ENCODE measurements around the gene BRCA2. TPM values are rescaled to one million over a fixed set of nuclear protein-coding genes. Genes with fewer than 3 reads are reported as not detected.

Gene BRCA2
- total RNA-seq, 1 donor from 2014 or later, result 38.7 TPM

DNA sequence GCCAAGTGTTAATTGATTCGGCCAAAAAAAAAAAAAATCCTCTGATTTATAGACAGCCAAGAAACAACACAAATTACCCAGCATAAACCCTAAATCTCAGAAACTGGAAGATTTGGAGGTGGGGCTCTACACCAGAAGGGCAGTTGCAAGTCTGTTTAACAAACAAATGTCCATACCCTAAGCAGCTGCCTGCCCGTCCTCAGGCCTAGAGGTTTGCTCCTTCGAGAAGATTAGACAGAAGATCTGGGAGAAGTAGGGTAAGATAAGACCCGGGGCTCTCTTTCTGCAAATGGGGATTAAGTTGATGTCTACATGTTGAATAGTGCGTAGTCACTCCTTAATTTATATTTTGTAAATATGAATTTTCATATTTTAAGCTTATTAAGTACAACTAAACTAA, 116.1 kb downstream of the BRCA2 start:
- H3K9me3 ChIP-seq (ENCODE audit: low read depth), result no peaks in the 10 kb centered on the region
- H3K27ac ChIP-seq, result no peak overlapping the region
- no peak overlapping the region for H3K9ac ChIP-seq
- peaks cover 8% of the 10 kb centered on the region for H3K4me1 ChIP-seq
- Mint-ChIP-seq H3K4me3 (no peak overlapping the region), H3K9me3 (no peaks in the 10 kb centered on the region), H3K36me3 (no peaks in the 10 kb centered on the region), H3K27me3 (ENCODE audit: insufficient read depth, low read depth) (peaks cover 9% of the 10 kb centered on the region), H3K4me1 (peaks cover 9% of the 10 kb centered on the region), H3K27ac (no peak overlapping the region)
- peaks cover 7% of the 10 kb centered on the region for H4K20me1 ChIP-seq (ENCODE audit: low read depth)
- H3K27me3 ChIP-seq, result peaks cover 32% of the 10 kb centered on the region
- no peak overlapping the region for H2AFZ ChIP-seq (replicated peaks)
- no peaks in the 10 kb centered on the region for H3K79me2 ChIP-seq (ENCODE audit: low read depth)
- no peak for TF ChIP-seq EZH2phosphoT487 (IDR thresholded peaks at IDR 0.05)
- no peak for TF ChIP-seq EZH2 (IDR thresholded peaks at IDR 0.05)
- TF ChIP-seq, protein P1, sequence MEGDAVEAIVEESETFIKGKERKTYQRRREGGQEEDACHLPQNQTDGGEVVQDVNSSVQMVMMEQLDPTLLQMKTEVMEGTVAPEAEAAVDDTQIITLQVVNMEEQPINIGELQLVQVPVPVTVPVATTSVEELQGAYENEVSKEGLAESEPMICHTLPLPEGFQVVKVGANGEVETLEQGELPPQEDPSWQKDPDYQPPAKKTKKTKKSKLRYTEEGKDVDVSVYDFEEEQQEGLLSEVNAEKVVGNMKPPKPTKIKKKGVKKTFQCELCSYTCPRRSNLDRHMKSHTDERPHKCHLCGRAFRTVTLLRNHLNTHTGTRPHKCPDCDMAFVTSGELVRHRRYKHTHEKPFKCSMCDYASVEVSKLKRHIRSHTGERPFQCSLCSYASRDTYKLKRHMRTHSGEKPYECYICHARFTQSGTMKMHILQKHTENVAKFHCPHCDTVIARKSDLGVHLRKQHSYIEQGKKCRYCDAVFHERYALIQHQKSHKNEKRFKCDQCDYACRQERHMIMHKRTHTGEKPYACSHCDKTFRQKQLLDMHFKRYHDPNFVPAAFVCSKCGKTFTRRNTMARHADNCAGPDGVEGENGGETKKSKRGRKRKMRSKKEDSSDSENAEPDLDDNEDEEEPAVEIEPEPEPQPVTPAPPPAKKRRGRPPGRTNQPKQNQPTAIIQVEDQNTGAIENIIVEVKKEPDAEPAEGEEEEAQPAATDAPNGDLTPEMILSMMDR (IDR thresholded peaks at IDR 0.05), result no peak
- no peak for DNase-seq (ENCODE audit: low spot score)
- peaks cover 9% of the 10 kb centered on the region for H3F3A ChIP-seq (ENCODE audit: low read depth)
- H3K4me2 ChIP-seq, result no peak overlapping the region
- no peaks in the 10 kb centered on the region for H3K36me3 ChIP-seq
- no peak overlapping the region for H3K4me3 ChIP-seq

- Histone ChIP-seq H3K27me3 (peaks cover 17% of the 10 kb centered on the region), H3K9ac (no peak overlapping the region), H3K79me2 (ENCODE audit: low read depth) (no peaks in the 10 kb centered on the region), H3K36me3 (no peaks in the 10 kb centered on the region), H3K9me3 (ENCODE audit: low read depth) (no peaks in the 10 kb centered on the region), H3F3A (ENCODE audit: low read depth) (peaks cover 9% of the 10 kb centered on the region), H2AFZ (replicated peaks) (no peak overlapping the region), H3K4me1 (peaks cover 7% of the 10 kb centered on the region), H3K27ac (no peak overlapping the region), H3K4me2 (no peak overlapping the region), H4K20me1 (ENCODE audit: low read depth) (no peaks in the 10 kb centered on the region), H3K4me3 (no peak overlapping the region)
- TF ChIP-seq EZH2phosphoT487 (IDR thresholded peaks at IDR 0.05) (no peak), EZH2 (IDR thresholded peaks at IDR 0.05) (no peak)
- TF ChIP-seq, protein P1 (IDR thresholded peaks at IDR 0.05), result no peak
- no peak for DNase-seq (ENCODE audit: low spot score)
- H3K36me3 Mint-ChIP-seq, result no peaks in the 10 kb centered on the region
- H3K27ac Mint-ChIP-seq, result no peak overlapping the region
- peaks cover 4% of the 10 kb centered on the region for H3K27me3 Mint-ChIP-seq (ENCODE audit: insufficient read depth, low read depth)
- peaks cover 6% of the 10 kb centered on the region for H3K4me1 Mint-ChIP-seq
- no peak overlapping the region for H3K4me3 Mint-ChIP-seq
- H3K9me3 Mint-ChIP-seq, result no peaks in the 10 kb centered on the region
These were observed 117.5 kb downstream of the BRCA2 start for GRCh38 chr13:32432856-32433255.

DNA sequence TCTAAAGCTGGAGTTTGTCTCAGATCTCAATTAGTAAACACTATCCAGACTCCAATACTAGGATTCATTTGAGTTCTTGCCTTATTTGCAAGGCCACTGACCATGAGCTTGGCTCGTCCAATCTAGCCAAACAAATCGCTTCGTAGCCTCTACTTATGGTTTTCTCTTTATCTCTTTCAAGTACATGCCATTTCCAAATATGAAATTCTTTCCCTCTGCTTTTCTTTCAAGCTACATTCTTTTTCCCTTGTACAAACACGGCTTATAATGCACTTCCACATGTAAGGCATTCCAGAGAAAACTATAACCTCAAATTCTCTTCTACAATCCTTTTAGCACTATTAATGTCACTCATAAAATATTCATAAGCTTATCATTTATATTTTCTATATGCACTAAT, 123.6 kb downstream of the BRCA2 start:
- no peak for DNase-seq (ENCODE audit: low spot score)
- Histone ChIP-seq H2AFZ (replicated peaks) (no peak overlapping the region), H3K9me3 (ENCODE audit: low read depth) (no peaks in the 10 kb centered on the region), H3K9ac (no peak overlapping the region), H3K27me3 (no peaks in the 10 kb centered on the region), H4K20me1 (ENCODE audit: low read depth) (no peaks in the 10 kb centered on the region), H3K4me2 (no peak overlapping the region), H3K4me3 (no peak overlapping the region), H3K79me2 (ENCODE audit: low read depth) (no peaks in the 10 kb centered on the region), H3K4me1 (no peaks in the 10 kb centered on the region), H3F3A (ENCODE audit: low read depth) (no peaks in the 10 kb centered on the region), H3K27ac (no peak overlapping the region), H3K36me3 (no peaks in the 10 kb centered on the region)
- H3K4me1 Mint-ChIP-seq, result no peaks in the 10 kb centered on the region
- no peaks in the 10 kb centered on the region for H3K9me3 Mint-ChIP-seq
- no peak overlapping the region for H3K4me3 Mint-ChIP-seq
- H3K27ac Mint-ChIP-seq, result no peak overlapping the region
- TF ChIP-seq EZH2 (IDR thresholded peaks at IDR 0.05) (no peak), EZH2phosphoT487 (IDR thresholded peaks at IDR 0.05) (no peak)
- TF ChIP-seq, protein P1 (IDR thresholded peaks at IDR 0.05), result no peak
- H3K36me3 Mint-ChIP-seq, result peaks cover 3% of the 10 kb centered on the region
- H3K27me3 Mint-ChIP-seq (ENCODE audit: insufficient read depth, low read depth), result no peaks in the 10 kb centered on the region
